ENCODE measurements around the gene TNP1. TPM values are rescaled to one million over a fixed set of nuclear protein-coding genes. Genes with fewer than 3 reads are reported as not detected.

TNP1 gene
- total RNA-seq, 4 donors from 2014 or later, result not detected

GRCh38 chr2:216822470-216822869 is 37.4 kb downstream of the TNP1 start:
- no peak for TF ChIP-seq CTCF (IDR thresholded peaks at IDR 0.05; ENCODE audit: low read depth)

DNA sequence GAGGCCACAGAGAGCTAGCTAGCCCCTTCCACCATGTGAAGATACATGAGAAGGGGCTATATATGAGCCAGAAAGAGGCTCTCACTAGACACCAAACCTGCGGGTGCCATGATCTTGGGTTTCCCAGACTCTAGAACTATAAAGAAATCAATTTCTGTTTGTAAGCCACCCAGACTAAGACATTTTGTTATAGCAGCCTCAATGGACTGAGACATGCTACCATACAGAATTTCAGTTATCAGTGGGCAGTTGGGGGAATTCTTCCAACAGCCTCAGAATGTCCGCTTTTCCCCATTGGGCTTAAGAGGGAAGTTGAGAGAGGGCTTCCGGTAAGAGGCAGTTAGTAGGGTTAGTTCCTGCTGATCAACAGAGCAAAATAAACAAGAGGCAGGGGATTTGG is 39.2 kb downstream of the TNP1 start:
- TF ChIP-seq CTCF (IDR thresholded peaks at IDR 0.05; ENCODE audit: low read depth), result no peak

GRCh38 chr2:216819766-216820165 is 40.1 kb downstream of the TNP1 start:
- TF ChIP-seq CTCF (IDR thresholded peaks at IDR 0.05; ENCODE audit: low read depth), result no peak

DNA sequence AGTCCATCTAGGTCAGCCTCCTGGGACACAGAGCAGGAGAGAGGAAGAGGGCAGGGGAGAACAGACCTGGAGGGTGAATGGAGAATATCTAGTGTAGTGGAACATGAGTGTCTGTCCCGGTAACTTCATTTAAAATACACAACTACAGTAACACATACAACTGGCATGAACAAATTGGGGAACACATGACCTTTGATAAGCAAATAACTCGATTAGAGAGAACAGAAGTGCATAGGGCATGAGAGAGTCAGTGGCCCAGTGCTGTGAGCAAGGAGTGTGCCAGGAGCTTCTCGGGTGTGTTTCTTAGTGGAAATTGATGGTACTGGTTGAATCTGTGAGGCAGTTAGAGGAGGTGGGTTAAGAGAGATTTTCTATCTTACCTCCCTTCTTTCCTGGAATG is 40.8 kb downstream of the TNP1 start:
- no peak for TF ChIP-seq CTCF (IDR thresholded peaks at IDR 0.05; ENCODE audit: low read depth)

- TF ChIP-seq CTCF (IDR thresholded peaks at IDR 0.05; ENCODE audit: low read depth), result no peak
These were observed 49.3 kb downstream of the TNP1 start for GRCh38 chr2:216810399-216811160.

Other genes starting within 250 kb of the TNP1 start
- gene IGFBP2, start 226.6 kb downstream of the TNP1 start, total RNA-seq, result 10 to 100 TPM; 18.9 to 50.5 (median 22.9) TPM
- 100 to 1,000 TPM in 3 of 4 donors, 10 to 100 TPM in 1; 74.8 to 661 (median 512) TPM for gene IGFBP5, start 164.5 kb downstream of the TNP1 start, total RNA-seq

Measured in subcutaneous adipose tissue (tissue), 4 donors.